ENCODE measurements around the gene RTEL1. TPM values are rescaled to one million over a fixed set of nuclear protein-coding genes. Genes with fewer than 3 reads are reported as not detected.

Gene RTEL1
- polyA plus RNA-seq, 1 of the 3 experiments (the other 2 are of a cell fraction), result 9.9 TPM

DNA sequence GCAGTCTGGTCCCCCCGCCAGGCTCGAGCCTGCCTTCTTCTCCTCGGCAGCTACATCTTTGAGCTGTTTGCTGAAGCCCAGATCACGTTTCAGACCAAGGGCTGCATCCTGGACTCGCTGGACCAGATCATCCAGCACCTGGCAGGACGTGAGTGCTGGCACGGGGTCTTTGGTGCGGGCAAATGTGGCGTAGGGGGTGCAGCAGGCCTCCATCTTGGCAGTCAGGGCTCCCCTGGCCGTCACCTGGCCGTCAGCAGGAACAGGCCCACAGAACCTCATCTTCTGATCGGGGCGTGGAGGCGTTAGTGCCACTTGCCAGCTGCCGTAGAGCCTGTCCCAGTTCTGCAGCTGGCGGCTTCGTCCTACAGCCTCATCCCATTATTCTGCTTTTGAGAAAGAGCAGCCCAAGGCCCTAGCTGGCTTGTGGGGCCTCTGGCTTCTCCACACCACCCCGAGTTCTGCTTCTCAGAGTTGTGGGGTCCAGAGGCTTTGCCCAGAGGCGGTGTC lies 21.7 kb downstream of the RTEL1 start:
- Histone ChIP-seq H2AFZ (ENCODE audit: low read depth) (no peak overlapping the region), H3K4me3 (ENCODE audit: low read depth in 2 of 2, low read length in 1 of 2) (no peak overlapping the region), H3K9me3 (no peaks in the 10 kb centered on the region), H3K9ac (no peak overlapping the region), H3K36me3 (replicated peaks in 1 of 2; ENCODE audit: control insufficient read depth in 1 of 2, insufficient read depth in 2 of 2, low read length in 1 of 2) (peaks cover 5 to 6% of the 10 kb centered on the region in 2 experiments), H3K4me1 (ENCODE audit: control insufficient read depth in 1 of 2, insufficient read depth in 2 of 2, low read depth in 1 of 2, low read length in 1 of 2) (peaks cover 0 to 16% of the 10 kb centered on the region in 2 experiments; a peak in 3 of 4 replicates), H3K27me3 (ENCODE audit: insufficient read depth) (no peaks in the 10 kb centered on the region), H3K79me2 (ENCODE audit: insufficient read depth) (no peaks in the 10 kb centered on the region), H3K4me2 (no peak overlapping the region), H3K27ac (ENCODE audit: low read depth in 2 of 2, low read length in 1 of 2) (no peak overlapping the region), H3F3A (replicated peaks; ENCODE audit: insufficient read depth) (peaks cover 12% of the 10 kb centered on the region), H4K20me1 (ENCODE audit: insufficient read depth) (no peaks in the 10 kb centered on the region), H3K9me2 (no peaks in the 10 kb centered on the region)
- ChIA-PET POLR2A (no interaction called here), CTCF (no interaction called here)
- TF ChIP-seq FOXM1 (IDR thresholded peaks at IDR 0.05; ENCODE audit: low read depth) (no peak), SMC3 (IDR thresholded peaks at IDR 0.05; ENCODE audit: low read depth, low read length) (no peak), NRF1 (IDR thresholded peaks at IDR 0.05; ENCODE audit: low read depth, low read length) (no peak), RFX5 (IDR thresholded peaks at IDR 0.05; ENCODE audit: low read length) (no peak), SIN3A (IDR thresholded peaks at IDR 0.05; ENCODE audit: borderline replicate concordance, low read depth, low read length) (no peak), MEF2A (IDR thresholded peaks at IDR 0.05; ENCODE audit: borderline replicate concordance, low read depth) (no peak), RCOR1 (IDR thresholded peaks at IDR 0.05; ENCODE audit: low read length) (no peak), NFIC (IDR thresholded peaks at IDR 0.05; ENCODE audit: borderline replicate concordance) (no peak), GATA2 (CRISPR knock-in tag; IDR thresholded peaks at IDR 0.05) (no peak), ELF1 (IDR thresholded peaks at IDR 0.05) (no peak), FOSL2 (IDR thresholded peaks at IDR 0.05; ENCODE audit: borderline replicate concordance, low read depth) (no peak)
- TF ChIP-seq, protein P1, sequence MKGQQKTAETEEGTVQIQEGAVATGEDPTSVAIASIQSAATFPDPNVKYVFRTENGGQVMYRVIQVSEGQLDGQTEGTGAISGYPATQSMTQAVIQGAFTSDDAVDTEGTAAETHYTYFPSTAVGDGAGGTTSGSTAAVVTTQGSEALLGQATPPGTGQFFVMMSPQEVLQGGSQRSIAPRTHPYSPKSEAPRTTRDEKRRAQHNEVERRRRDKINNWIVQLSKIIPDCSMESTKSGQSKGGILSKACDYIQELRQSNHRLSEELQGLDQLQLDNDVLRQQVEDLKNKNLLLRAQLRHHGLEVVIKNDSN (IDR thresholded peaks at IDR 0.05; ENCODE audit: borderline replicate concordance, low read depth), result no peak
- TF ChIP-seq, protein P2, sequence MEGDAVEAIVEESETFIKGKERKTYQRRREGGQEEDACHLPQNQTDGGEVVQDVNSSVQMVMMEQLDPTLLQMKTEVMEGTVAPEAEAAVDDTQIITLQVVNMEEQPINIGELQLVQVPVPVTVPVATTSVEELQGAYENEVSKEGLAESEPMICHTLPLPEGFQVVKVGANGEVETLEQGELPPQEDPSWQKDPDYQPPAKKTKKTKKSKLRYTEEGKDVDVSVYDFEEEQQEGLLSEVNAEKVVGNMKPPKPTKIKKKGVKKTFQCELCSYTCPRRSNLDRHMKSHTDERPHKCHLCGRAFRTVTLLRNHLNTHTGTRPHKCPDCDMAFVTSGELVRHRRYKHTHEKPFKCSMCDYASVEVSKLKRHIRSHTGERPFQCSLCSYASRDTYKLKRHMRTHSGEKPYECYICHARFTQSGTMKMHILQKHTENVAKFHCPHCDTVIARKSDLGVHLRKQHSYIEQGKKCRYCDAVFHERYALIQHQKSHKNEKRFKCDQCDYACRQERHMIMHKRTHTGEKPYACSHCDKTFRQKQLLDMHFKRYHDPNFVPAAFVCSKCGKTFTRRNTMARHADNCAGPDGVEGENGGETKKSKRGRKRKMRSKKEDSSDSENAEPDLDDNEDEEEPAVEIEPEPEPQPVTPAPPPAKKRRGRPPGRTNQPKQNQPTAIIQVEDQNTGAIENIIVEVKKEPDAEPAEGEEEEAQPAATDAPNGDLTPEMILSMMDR (IDR thresholded peaks at IDR 0.05), result no peak
- TF ChIP-seq, protein P3, sequence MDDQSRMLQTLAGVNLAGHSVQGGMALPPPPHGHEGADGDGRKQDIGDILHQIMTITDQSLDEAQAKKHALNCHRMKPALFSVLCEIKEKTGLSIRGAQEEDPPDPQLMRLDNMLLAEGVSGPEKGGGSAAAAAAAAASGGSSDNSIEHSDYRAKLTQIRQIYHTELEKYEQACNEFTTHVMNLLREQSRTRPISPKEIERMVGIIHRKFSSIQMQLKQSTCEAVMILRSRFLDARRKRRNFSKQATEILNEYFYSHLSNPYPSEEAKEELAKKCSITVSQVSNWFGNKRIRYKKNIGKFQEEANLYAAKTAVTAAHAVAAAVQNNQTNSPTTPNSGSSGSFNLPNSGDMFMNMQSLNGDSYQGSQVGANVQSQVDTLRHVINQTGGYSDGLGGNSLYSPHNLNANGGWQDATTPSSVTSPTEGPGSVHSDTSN (IDR thresholded peaks at IDR 0.05), result no peak
- TF ChIP-seq, protein P4, sequence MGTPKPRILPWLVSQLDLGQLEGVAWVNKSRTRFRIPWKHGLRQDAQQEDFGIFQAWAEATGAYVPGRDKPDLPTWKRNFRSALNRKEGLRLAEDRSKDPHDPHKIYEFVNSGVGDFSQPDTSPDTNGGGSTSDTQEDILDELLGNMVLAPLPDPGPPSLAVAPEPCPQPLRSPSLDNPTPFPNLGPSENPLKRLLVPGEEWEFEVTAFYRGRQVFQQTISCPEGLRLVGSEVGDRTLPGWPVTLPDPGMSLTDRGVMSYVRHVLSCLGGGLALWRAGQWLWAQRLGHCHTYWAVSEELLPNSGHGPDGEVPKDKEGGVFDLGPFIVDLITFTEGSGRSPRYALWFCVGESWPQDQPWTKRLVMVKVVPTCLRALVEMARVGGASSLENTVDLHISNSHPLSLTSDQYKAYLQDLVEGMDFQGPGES (IDR thresholded peaks at IDR 0.05; ENCODE audit: low read depth, low read length), result no peak
- no peak for DNase-seq
- 93% methylated on average over 11 of the region's 19 CpGs for WGBS (ENCODE audit: low lambda C conversion rate)

Measured in SK-N-SH (cell line).